GM04503 (cell line): Measurements from ENCODE around the gene PKD2L2.
"Not testable (repeated sequence)": the region's sequence is repeated elsewhere in the genome, so short reads cannot be mapped to it uniquely, and the experiment has no call there.

Experiments used
- DNase-seq: peaks from one replicate; pipeline ENCODE4 v3.0.0-alpha.2; 2012; ENCODE audit warnings: low read depth

The PKD2L2 gene

GRCh38 chr5:137888863-137889759 lies at the start of gene PKD2L2:
PKD2L2 (plus strand) TSS chr5:137889457; CDS start chr5:137889492, 35 bp downstream.
- peak; percentile 40 for DNase-seq

- no peak for DNase-seq
Measured at GRCh38 chr5:137842296-137842695, 47.0 kb upstream of the PKD2L2 start.

GRCh38 chr5:137843676-137844299 lies 45.5 kb upstream of the PKD2L2 start:
- no peak for DNase-seq

GRCh38 chr5:137845472-137845871 lies 43.8 kb upstream of the PKD2L2 start:
- no peak for DNase-seq

- no peak for DNase-seq
Measured at GRCh38 chr5:137847687-137848086, 41.6 kb upstream of the PKD2L2 start.

GRCh38 chr5:137853165-137853564 lies 36.1 kb upstream of the PKD2L2 start:
- not testable (repeated sequence) for DNase-seq

GRCh38 chr5:137856201-137856600 lies 33.1 kb upstream of the PKD2L2 start:
- no peak for DNase-seq

GRCh38 chr5:137856916-137857862 lies 32.1 kb upstream of the PKD2L2 start:
- DNase-seq = no peak

GRCh38 chr5:137858223-137858916 lies 30.9 kb upstream of the PKD2L2 start:
- no peak for DNase-seq

GRCh38 chr5:137858954-137859353 lies 30.3 kb upstream of the PKD2L2 start:
- DNase-seq = no peak

- DNase-seq = no peak
Measured at GRCh38 chr5:137862251-137862650, 27.0 kb upstream of the PKD2L2 start.

- not testable (repeated sequence) for DNase-seq
Measured at GRCh38 chr5:137863653-137864052, 25.6 kb upstream of the PKD2L2 start.

- no peak for DNase-seq
Measured at GRCh38 chr5:137866541-137867388, 22.5 kb upstream of the PKD2L2 start.

GRCh38 chr5:137867664-137868063 lies 21.6 kb upstream of the PKD2L2 start, which contains the start of gene MYOT:
MYOT (plus strand) TSS chr5:137867860; CDS start chr5:137870652, 2,792 bp downstream.
- DNase-seq = no peak

GRCh38 chr5:137870647-137871339 lies 18.5 kb upstream of the PKD2L2 start:
- DNase-seq = no peak

GRCh38 chr5:137871571-137871970 lies 17.7 kb upstream of the PKD2L2 start:
- DNase-seq = no peak

- no peak for DNase-seq
Measured at GRCh38 chr5:137872466-137872865, 16.8 kb upstream of the PKD2L2 start.

GRCh38 chr5:137876101-137876500 lies 13.2 kb upstream of the PKD2L2 start:
- DNase-seq = no peak

GRCh38 chr5:137880313-137880712 lies 8.9 kb upstream of the PKD2L2 start:
- DNase-seq = no peak

GRCh38 chr5:137887831-137888230 lies 1.4 kb upstream of the PKD2L2 start:
- no peak for DNase-seq
